ENCODE data around the gene NHLH1.

DNA sequence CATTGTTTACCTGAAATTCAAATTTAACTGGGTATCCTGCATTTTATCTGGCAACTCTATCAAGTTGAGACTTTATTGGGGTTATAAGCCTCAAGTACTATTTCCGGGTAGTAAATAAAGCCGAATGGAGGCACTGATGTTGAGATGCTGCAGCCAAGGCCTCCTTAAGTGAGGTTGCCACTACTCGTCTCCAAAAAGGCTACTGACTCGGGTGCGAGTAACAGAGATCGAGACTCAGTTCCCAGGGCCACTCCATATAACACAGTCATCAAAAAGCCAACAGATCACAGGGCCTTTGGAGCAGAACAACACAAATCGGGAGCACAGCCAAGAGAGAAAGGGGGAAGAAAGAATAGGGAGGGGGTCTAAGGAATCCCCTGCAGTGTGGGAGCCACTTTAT is 24.3 kb upstream of the NHLH1 start:
- TF ChIP-seq EZH2 (IDR thresholded peaks at IDR 0.05; ENCODE audit: borderline replicate concordance, low read depth, low read length, severe bottlenecking): no peak
- TF ChIP-seq, protein P1, sequence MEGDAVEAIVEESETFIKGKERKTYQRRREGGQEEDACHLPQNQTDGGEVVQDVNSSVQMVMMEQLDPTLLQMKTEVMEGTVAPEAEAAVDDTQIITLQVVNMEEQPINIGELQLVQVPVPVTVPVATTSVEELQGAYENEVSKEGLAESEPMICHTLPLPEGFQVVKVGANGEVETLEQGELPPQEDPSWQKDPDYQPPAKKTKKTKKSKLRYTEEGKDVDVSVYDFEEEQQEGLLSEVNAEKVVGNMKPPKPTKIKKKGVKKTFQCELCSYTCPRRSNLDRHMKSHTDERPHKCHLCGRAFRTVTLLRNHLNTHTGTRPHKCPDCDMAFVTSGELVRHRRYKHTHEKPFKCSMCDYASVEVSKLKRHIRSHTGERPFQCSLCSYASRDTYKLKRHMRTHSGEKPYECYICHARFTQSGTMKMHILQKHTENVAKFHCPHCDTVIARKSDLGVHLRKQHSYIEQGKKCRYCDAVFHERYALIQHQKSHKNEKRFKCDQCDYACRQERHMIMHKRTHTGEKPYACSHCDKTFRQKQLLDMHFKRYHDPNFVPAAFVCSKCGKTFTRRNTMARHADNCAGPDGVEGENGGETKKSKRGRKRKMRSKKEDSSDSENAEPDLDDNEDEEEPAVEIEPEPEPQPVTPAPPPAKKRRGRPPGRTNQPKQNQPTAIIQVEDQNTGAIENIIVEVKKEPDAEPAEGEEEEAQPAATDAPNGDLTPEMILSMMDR (IDR thresholded peaks at IDR 0.05; ENCODE audit: extremely low read depth in 1 of 2, insufficient read depth in 1 of 2, low read depth in 1 of 2, low read length in 2 of 2): no peak
- no peak for TF ChIP-seq MYC (IDR thresholded peaks at IDR 0.05; ENCODE audit: low read depth, low read length)
- no peak for TF ChIP-seq FOS (IDR thresholded peaks at IDR 0.05; ENCODE audit: borderline replicate concordance, insufficient read depth, low read length)
- TF ChIP-seq POLR2A (IDR thresholded peaks at IDR 0.05; ENCODE audit: low read depth, low read length): no peak
- TF ChIP-seq, protein P2, sequence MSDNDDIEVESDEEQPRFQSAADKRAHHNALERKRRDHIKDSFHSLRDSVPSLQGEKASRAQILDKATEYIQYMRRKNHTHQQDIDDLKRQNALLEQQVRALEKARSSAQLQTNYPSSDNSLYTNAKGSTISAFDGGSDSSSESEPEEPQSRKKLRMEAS (IDR thresholded peaks at IDR 0.05; ENCODE audit: insufficient read depth, insufficient read length): no peak
- TF ChIP-seq GATA2 (IDR thresholded peaks at IDR 0.05; ENCODE audit: insufficient read depth, insufficient read length, low read depth, low read length): no peak
- no peak for TF ChIP-seq POLR2AphosphoS5 (IDR thresholded peaks at IDR 0.05; ENCODE audit: insufficient read depth, low read depth, low read length)
- TF ChIP-seq JUN (IDR thresholded peaks at IDR 0.05; ENCODE audit: borderline replicate concordance, insufficient read depth, insufficient read length, low read depth): no peak

Data from endothelial cell of umbilical vein (primary cell).